ENCODE data around the gene UST.

DNA sequence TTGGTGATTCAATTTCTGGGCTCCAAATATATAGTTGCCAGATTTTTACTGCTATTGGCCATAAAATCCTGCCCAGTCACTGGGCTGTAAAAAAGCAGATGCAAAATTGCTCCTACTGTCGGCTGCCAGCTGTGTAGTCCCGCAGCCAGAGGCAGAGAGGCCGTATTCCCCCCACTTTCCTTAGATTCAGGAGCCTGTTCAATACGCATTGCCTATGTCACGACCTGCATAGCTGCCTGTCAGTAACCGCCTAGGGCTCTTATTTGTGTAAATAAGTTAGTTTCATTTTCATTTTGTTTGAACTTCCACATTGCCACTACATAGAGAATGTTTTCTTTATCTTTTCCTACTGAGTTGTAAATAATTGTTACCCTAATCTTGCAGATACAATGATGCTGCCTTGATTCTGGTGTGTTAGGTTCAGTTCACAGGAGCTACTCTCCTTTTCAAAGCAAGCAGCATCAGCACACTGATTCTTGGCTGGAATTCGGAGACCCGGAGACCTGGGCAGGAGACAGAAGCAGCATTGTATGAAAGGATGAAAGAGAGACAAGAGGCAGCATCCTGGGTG, 46.0 kb upstream of the UST start:
- TF ChIP-seq, protein P1, sequence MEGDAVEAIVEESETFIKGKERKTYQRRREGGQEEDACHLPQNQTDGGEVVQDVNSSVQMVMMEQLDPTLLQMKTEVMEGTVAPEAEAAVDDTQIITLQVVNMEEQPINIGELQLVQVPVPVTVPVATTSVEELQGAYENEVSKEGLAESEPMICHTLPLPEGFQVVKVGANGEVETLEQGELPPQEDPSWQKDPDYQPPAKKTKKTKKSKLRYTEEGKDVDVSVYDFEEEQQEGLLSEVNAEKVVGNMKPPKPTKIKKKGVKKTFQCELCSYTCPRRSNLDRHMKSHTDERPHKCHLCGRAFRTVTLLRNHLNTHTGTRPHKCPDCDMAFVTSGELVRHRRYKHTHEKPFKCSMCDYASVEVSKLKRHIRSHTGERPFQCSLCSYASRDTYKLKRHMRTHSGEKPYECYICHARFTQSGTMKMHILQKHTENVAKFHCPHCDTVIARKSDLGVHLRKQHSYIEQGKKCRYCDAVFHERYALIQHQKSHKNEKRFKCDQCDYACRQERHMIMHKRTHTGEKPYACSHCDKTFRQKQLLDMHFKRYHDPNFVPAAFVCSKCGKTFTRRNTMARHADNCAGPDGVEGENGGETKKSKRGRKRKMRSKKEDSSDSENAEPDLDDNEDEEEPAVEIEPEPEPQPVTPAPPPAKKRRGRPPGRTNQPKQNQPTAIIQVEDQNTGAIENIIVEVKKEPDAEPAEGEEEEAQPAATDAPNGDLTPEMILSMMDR (IDR thresholded peaks at IDR 0.05) = no peak
- no peak for TF ChIP-seq EZH2phosphoT487 (IDR thresholded peaks at IDR 0.05)
- no peak for TF ChIP-seq EZH2 (IDR thresholded peaks at IDR 0.05)
